HG02981 (cell line): ENCODE results near the gene ANKRD34A.

Experiments
- ATAC-seq: cut with Tn5 transposase; IDR thresholded peaks from one replicate; pipeline ENCODE4 v1.9.1; 2021; ENCODE audit warnings: mild to moderate bottlenecking, moderate library complexity; ENCODE audit not compliant: unreplicated experiment

ANKRD34A gene

GRCh38 chr1:145974721-145975120 lies 10.3 kb upstream of the ANKRD34A start:
- no peak for ATAC-seq

GRCh38 chr1:145972580-145972979 lies 8.2 kb upstream of the ANKRD34A start:
- ATAC-seq, result no peak

DNA sequence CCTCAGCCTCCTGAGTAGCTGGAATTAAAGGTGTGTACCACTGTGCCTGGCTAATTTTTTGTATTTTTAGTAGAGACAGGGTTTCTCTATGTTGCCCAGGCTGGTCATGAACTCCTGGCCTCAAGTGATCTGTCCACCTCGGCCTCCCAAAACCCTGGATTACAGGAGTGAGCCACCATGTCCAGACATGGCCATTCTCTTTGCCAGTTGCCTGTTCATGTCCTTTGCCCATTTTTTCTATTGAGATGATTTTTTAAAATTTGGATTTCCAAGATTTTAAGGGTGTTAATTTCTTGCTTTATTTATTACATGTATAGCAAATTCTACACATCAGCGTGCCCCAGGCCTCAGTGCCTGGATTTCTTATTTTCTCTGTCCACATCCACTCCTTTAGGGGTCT lies 2.9 kb upstream of the ANKRD34A start:
- ATAC-seq, result no peak

DNA sequence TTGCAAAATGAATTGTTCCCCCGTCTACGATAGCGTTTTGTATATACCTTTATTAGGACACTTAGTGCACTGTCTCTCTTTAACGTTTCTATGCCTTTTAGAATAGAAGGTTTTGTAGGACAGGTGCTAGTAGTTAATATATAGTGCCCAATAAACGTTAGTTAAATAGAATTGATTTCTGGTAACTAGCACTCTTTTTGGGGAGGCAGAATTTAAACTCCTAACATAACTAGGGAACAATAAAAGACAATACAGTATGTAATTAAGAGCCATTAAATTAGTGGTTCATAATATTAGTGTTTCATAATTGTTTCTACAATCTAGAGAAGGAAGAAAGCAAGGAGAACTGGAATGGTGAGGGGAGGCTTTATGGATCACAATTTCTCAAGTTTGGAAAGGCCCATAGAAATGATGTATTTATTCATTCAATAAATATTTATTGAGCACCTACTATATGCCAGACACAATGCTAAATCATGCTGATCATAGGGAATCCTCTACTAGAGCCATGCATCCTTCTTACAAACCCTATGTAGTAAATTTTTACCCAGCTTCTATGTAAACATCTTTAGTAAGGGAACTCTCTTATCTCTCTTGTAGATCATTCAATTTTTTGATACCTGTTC lies 857 bp upstream of the ANKRD34A start:
- ATAC-seq, result no peak

DNA sequence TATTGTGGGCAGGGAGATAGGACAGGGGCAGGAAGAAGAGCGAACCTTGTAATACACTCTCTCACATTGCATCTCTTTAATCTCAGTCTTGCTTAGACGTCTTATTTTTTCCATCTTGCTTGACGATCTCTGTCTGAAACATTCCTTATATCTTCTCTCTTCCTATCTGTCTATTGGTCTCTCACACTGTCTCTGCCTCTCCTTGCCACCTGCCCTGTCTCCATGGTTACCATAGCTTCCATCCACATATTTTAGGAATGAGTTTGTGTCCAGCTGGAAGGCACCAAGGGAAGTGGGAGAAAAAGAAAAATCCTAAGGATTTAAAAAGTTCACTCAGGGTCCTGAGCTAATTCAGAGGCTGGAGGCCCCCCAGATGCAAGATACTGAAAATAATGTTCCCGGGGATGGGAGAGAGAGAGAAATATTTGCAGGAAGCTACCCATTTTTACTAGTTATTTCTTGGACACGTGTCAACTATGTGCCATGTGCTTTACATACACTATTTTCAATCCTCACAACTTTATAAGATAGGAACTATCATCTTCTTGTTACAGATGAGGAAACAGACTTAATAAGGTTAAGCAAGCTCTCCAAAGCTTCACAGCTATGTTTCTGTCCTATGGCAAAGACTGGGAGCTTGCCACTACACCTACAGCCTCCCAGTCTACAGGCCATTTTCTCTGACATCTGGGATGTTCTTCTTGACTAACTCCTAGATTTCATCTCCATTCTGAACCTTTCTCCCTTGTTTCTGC lies 933 bp downstream of the ANKRD34A start:
- ATAC-seq, result no peak

GRCh38 chr1:145962157-145963102 lies 1.9 kb downstream of the ANKRD34A start:
- ATAC-seq, result no peak

DNA sequence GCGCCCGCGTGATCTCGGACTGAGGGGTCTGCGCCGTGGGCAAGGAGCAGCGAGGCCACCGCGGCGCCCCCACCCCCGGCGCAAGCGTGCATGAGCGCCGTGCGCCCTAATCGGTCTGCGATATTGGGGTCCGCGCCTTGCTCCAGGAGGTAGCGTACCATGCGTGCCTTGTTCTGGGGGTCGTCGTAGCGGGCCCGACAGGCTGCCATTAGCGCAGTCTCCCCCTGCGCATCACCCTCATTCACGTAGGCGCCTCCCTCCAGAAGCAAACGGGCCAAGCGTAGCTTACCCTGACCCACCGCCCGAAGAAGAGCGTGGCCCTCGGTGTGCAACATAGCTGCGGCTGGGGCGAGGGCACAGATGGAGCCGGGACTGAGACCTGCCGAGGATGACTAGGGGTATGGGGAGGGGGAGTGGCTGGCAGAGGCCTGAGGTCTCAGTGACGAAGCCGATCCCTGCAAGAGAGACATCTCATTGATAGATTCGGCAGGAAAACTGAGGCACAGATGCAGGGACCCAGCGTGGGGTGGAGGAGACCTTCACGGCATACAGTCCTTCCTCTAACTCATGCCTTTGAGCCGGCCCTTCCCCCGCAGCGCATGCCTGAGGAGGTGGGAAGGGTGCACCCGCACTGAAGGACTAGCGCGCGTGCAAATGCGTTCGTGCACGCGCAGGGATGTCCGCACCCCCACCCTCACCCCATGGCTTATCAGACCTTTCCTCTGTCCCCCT lies 2.8 kb downstream of the ANKRD34A start:
- no peak for ATAC-seq

GRCh38 chr1:145961109-145961424 lies 3.3 kb downstream of the ANKRD34A start:
- no peak for ATAC-seq

DNA sequence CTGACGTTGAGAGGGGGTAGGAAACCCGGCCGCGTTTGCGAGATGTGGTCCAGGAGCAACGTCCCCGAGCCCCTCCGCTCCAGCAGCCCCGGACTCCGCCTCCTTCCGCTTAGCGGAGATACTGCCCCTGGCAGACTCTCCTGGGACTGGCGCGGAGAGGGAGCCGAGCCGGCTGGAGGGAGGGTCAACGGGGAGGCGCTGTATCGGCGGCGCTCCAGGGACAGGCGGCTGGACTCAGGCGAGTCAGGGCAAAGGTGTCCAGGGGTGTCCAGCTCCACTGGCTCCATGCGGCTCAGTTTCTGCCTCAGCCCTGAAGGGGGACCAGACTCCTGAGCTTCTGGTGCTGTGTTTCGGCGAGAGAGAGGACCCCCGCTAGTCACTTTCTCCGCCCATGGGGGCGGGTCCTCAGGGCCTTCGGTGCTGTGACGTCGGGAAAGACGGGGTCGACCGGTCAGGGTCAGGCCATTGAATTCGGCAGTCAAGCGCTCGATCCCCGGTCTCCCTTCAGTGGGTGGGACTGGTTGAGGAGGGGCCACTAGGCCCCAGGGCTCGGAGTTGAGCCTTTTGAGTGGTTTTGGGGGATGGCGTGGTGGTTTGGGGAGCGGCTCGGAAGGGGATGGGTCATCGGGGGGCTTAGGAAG lies 3.8 kb downstream of the ANKRD34A start:
- no peak for ATAC-seq

DNA sequence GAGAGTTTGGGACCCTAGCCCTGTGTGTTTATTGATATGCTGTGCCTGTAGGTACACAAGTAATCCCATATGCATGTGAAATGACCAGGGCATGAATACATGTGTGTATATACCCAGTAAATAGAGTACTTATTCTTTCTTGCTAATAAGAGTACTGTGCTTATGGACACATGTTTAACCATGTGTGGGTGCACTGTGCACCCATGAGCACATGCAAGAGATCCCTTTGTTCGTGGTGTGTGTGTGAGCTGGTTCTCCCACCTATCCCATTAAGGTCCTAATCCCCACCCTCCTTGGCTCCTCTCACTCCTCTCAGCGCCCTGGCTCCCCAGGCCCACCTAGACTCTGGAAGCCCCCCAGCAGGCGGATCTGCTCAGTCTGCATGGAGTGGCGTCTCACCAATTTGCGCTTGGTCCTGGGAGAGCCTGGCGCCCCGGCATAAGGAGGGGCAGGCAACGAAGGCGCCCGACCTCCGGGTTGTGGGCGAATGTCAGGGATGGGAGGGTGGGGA lies 4.4 kb downstream of the ANKRD34A start:
- ATAC-seq, result no peak

- no peak for ATAC-seq
These were observed 5.0 kb downstream of the ANKRD34A start for GRCh38 chr1:145959333-145959732.

GRCh38 chr1:145958734-145959133 lies 5.6 kb downstream of the ANKRD34A start:
- ATAC-seq, result no peak

- peak; percentile 85 for ATAC-seq
These were observed 6.7 kb downstream of the ANKRD34A start, which contains the start of gene LIX1L for GRCh38 chr1:145957443-145958319. TSS of gene LIX1L (minus strand) at chr1:145958017. CDS start at chr1:145957927, 90 bp downstream.

GRCh38 chr1:145956781-145957442 lies 7.5 kb downstream of the ANKRD34A start:
- ATAC-seq, result no peak

GRCh38 chr1:145956361-145956760 lies 8.0 kb downstream of the ANKRD34A start:
- ATAC-seq, result no peak

- no peak for ATAC-seq
These were observed 8.9 kb downstream of the ANKRD34A start for GRCh38 chr1:145955436-145955835.

DNA sequence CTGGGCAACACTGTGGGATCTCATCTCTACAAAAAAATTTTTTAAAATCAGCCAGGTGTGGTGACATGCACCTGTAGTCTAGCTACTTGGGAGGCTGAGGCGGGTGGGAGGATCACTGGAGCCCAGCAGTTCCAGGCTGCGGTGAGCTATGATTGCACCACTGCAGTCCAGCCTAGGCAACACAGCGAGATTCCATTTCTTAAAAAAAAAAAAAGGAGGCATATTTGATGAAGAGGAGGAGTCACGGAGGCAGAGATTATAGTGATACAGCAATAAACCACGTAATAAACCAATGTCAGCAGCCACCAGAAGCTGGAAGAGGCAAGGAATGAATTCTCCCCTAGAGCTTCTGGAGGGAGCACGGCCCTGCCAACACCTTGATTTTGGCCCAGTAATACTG lies 10.5 kb downstream of the ANKRD34A start:
- ATAC-seq, result no peak

DNA sequence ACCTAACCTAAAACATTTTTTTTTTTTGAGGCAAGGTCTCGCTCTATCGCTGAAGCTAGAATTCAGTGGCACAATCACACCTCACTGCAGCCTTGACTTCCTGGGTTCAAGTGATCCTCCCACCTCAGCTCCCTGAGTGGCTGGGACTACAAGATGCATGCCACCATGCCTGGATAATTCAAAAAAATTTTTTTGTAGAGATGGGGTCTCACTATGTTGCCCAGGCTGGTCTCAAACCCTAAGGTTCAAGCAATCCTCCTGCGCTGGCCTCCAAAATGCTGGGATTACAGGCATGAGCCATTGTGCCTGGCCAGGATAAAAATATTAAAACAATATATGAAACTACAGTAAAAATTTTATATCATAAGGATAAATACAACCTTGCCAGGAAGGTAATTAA lies 11.5 kb downstream of the ANKRD34A start:
- ATAC-seq, result no peak

DNA sequence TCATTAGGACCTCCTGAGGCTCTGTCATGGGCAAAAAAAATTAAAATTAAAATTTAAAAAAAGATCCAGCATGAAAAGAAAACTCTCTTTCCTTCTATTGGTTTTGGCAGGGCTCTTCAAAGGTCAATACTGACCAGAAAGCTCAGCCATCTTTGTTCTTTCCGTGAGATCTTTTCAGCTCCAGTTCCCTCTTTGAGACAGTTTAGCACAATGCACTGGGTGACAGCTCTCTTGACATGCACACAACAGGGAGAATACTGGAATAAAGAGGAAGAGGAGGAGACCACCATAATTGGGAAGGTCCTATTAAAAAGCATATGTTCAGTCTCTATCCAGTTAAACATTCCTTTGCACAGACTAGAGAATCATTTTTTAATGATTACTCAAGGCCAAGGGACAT lies 12.8 kb downstream of the ANKRD34A start:
- ATAC-seq, result no peak
